ENCODE results near the gene SIMC1. TPM values are rescaled to one million over a fixed set of nuclear protein-coding genes. Genes with fewer than 3 reads are reported as not detected.

The SIMC1 gene
- total RNA-seq, 1 donor from 2014 or later: 19.7 TPM

GRCh38 chr5:176387384-176387925 is 149.2 kb downstream of the SIMC1 start:
- H3K4me3 Mint-ChIP-seq (ENCODE audit: unreplicated experiment): peak overlapping the region; percentile 93
- TF ChIP-seq CTCF (IDR thresholded peaks at IDR 0.05): no peak

GRCh38 chr5:176388003-176388443 is 149.8 kb downstream of the SIMC1 start:
- no peak for DNase-seq (ENCODE audit: extremely low spot score, unreplicated experiment)
- TF ChIP-seq CTCF (IDR thresholded peaks at IDR 0.05): no peak

More at GRCh38 chr5:176387384-176387925, 149.2 kb downstream of the SIMC1 start:
- Mint-ChIP-seq H3K27ac (ENCODE audit: unreplicated experiment) (peak overlapping the region; percentile 98), H3K36me3 (ENCODE audit: unreplicated experiment) (peaks cover 19% of the 10 kb centered on the region), H3K27me3 (ENCODE audit: unreplicated experiment) (no peaks in the 10 kb centered on the region), H3K9me3 (ENCODE audit: unreplicated experiment) (no peaks in the 10 kb centered on the region), H3K4me1 (ENCODE audit: unreplicated experiment) (peaks cover 27% of the 10 kb centered on the region)
- no peak for DNase-seq (ENCODE audit: extremely low spot score, unreplicated experiment)

GRCh38 chr5:176388444-176389134 is 150.4 kb downstream of the SIMC1 start, which contains the start of the genes HIGD2A and NOP16:
HIGD2A (plus strand) TSS chr5:176388751; CDS start chr5:176388820, 69 bp downstream.
NOP16 (minus strand) TSS chr5:176388598; CDS start chr5:176388539, 59 bp downstream.
- Mint-ChIP-seq H3K27ac (ENCODE audit: unreplicated experiment) (peak within 1 kb of the TSS; percentile 98), H3K9me3 (ENCODE audit: unreplicated experiment) (no peaks in the 10 kb centered on the region), H3K4me1 (ENCODE audit: unreplicated experiment) (peaks cover 27% of the 10 kb centered on the region), H3K27me3 (ENCODE audit: unreplicated experiment) (no peaks in the 10 kb centered on the region), H3K4me3 (ENCODE audit: unreplicated experiment) (peak within 1 kb of the TSS; percentile 93), H3K36me3 (ENCODE audit: unreplicated experiment) (peaks cover 19% of the 10 kb centered on the region)
- TF ChIP-seq CTCF (IDR thresholded peaks at IDR 0.05): no peak
- peak; percentile 98 for DNase-seq (ENCODE audit: extremely low spot score, unreplicated experiment)

More at GRCh38 chr5:176388003-176388443, 149.8 kb downstream of the SIMC1 start:
- peaks cover 19% of the 10 kb centered on the region for H3K36me3 Mint-ChIP-seq (ENCODE audit: unreplicated experiment)
- no peaks in the 10 kb centered on the region for H3K27me3 Mint-ChIP-seq (ENCODE audit: unreplicated experiment)
- H3K4me3 Mint-ChIP-seq (ENCODE audit: unreplicated experiment): peak overlapping the region; percentile 93
- H3K4me1 Mint-ChIP-seq (ENCODE audit: unreplicated experiment): peaks cover 27% of the 10 kb centered on the region
- no peaks in the 10 kb centered on the region for H3K9me3 Mint-ChIP-seq (ENCODE audit: unreplicated experiment)
- peak overlapping the region; percentile 98 for H3K27ac Mint-ChIP-seq (ENCODE audit: unreplicated experiment)

- peaks cover 17% of the 10 kb centered on the region for H3K36me3 Mint-ChIP-seq (ENCODE audit: unreplicated experiment)
- H3K4me1 Mint-ChIP-seq (ENCODE audit: unreplicated experiment): peaks cover 27% of the 10 kb centered on the region
- peak overlapping the region; percentile 93 for H3K4me3 Mint-ChIP-seq (ENCODE audit: unreplicated experiment)
- H3K9me3 Mint-ChIP-seq (ENCODE audit: unreplicated experiment): no peaks in the 10 kb centered on the region
- no peaks in the 10 kb centered on the region for H3K27me3 Mint-ChIP-seq (ENCODE audit: unreplicated experiment)
- no peak for DNase-seq (ENCODE audit: extremely low spot score, unreplicated experiment)
- peak overlapping the region; percentile 98 for H3K27ac Mint-ChIP-seq (ENCODE audit: unreplicated experiment)
- no peak for TF ChIP-seq CTCF (IDR thresholded peaks at IDR 0.05)
Measured at GRCh38 chr5:176389135-176390123, 151.2 kb downstream of the SIMC1 start.

Data from osteocyte (in vitro differentiated cells).